HCT116 (cell line): Measurements from ENCODE around the gene TRPM1. TPM values are rescaled to one million over a fixed set of nuclear protein-coding genes. Genes with fewer than 3 reads are reported as not detected.

Experiments
- ATAC-seq: fragments of 200-7000 bp; cut with Tn5 transposase; 2 replicates; pipeline ENCODE4 v1.9.1; 2020; ENCODE audit warnings: mild to moderate bottlenecking, moderate library complexity
- BruUV-seq: library from RNA; stranded (reverse); fragments of 400-500 nt; replicated peaks from 2 replicates; lab custom pipeline; 2021; lab: Mats Ljungman, UMichigan
- CTCF ChIA-PET: fragments of 300-600 bp; sonication (Branson Sonifier 250); formaldehyde crosslinking; loops from one replicate; lab custom pipeline; 2021; ENCODE audit warnings: antibody characterized with exemption; lab: Charles Lee
- POLR2A ChIA-PET: fragments of 300-600, 350-600 bp; sonication (Branson Sonifier 250); formaldehyde crosslinking; loops from one replicate; lab custom pipeline; 2021; ENCODE audit warnings: antibody characterized with exemption; lab: Charles Lee
- RAD21 ChIA-PET, 2 experiments: fragments of 300-600 bp; sonication (Branson Sonifier 250); formaldehyde crosslinking; loops; one replicate each; lab custom pipeline; 2023; ENCODE audit warnings: low total read pairs in 2 of 2; ENCODE audit not compliant: uncharacterized antibody in 2 of 2, unreplicated experiment in 2 of 2, low non-redundant PET in 1 of 2; lab: Charles Lee
- DNase-seq: peaks from one replicate; pipeline ENCODE4 v3.0.0-alpha.2; 2010; ENCODE audit warnings: low read depth, low spot score
- H2AFZ ChIP-seq: fragments of 200-600 bp; shearing (Covaris generic), sonication (generic); 2 replicates; pipeline ENCODE4 v1.6.1; 2017; ENCODE audit warnings: low read depth, mixed run types, mixed read lengths, antibody characterized with exemption, low read length; ENCODE audit not compliant: poor library complexity, severe bottlenecking
- H3K27ac ChIP-seq: 2 replicates; pipeline ENCODE4 v1.5.1; 2012; ENCODE audit warnings: low read depth, low read length
- H3K27me3 ChIP-seq: fragments of 200-600 bp; sonication (generic); 2 replicates; pipeline ENCODE4 v1.6.1; 2016; ENCODE audit warnings: mixed run types, low read length, mixed read lengths; ENCODE audit not compliant: insufficient read depth
- H3K36me3 ChIP-seq, 2 experiments: fragments of 200-500 bp in 1 of 2; fragments of 200-600 bp in 1 of 2; sonication (Bioruptor generic) in 1 of 2; sonication (generic) in 1 of 2; 2 replicates each; pipeline versions ENCODE4 v1.5.1 to v1.6.1; 2014 to 2016; ENCODE audit warnings: low read length in 2 of 2, inconsistent platforms in 1 of 2, mixed read lengths in 1 of 2, mixed run types in 1 of 2; ENCODE audit not compliant: insufficient read depth in 2 of 2, control insufficient read depth in 1 of 2
- H3K4me1 ChIP-seq, 2 experiments: fragments of 200-600 bp in 1 of 2; sonication (generic) in 1 of 2; 2 replicates each; pipeline versions ENCODE4 v1.5.1 to v1.6.1; 2012 to 2017; ENCODE audit warnings: low read length in 2 of 2, inconsistent platforms in 1 of 2, mild to moderate bottlenecking in 1 of 2, mixed read lengths in 1 of 2, mixed run types in 1 of 2, moderate library complexity in 1 of 2; ENCODE audit not compliant: insufficient read depth in 2 of 2, control insufficient read depth in 1 of 2
- H3K4me2 ChIP-seq: fragments of 200-600 bp; sonication (generic); 2 replicates; pipeline ENCODE4 v1.6.1; 2017; ENCODE audit warnings: mixed run types, low read length, mixed read lengths
- H3K4me3 ChIP-seq, 2 experiments: fragments of 200-600 bp in 1 of 2; sonication (generic) in 1 of 2; replicated peaks in 1 of 2; 2 replicates each; pipeline ENCODE4 v1.5.1; 2011 to 2016; ENCODE audit warnings: low read length in 2 of 2, control low read depth in 1 of 2, low read depth in 1 of 2, mild to moderate bottlenecking in 1 of 2, mixed read lengths in 1 of 2, mixed run types in 1 of 2
- H3K79me2 ChIP-seq: fragments of 200-600 bp; sonication (generic); 2 replicates; pipeline ENCODE4 v1.6.1; 2017; ENCODE audit warnings: mild to moderate bottlenecking, mixed run types, low read length, moderate library complexity, mixed read lengths; ENCODE audit not compliant: insufficient read depth
- H3K9ac ChIP-seq: fragments of 200-600 bp; sonication (generic); 2 replicates; pipeline ENCODE4 v1.6.1; 2016; ENCODE audit warnings: low read length, mixed read lengths
- H3K9me2 ChIP-seq: fragments of 200-600 bp; sonication (generic), shearing (Covaris generic); 2 replicates; pipeline ENCODE4 v1.6.1; 2017; ENCODE audit warnings: mixed run types, mild to moderate bottlenecking, moderate library complexity; ENCODE audit not compliant: insufficient read depth
- H3K9me3 ChIP-seq, 2 experiments: fragments of 200-500 bp in 1 of 2; fragments of 200-600 bp in 1 of 2; sonication (Bioruptor generic) in 1 of 2; sonication (generic) in 1 of 2; 2 replicates each; pipeline ENCODE4 v1.6.1; 2014 to 2017; ENCODE audit warnings: low read length in 2 of 2, mixed read lengths in 2 of 2, inconsistent platforms in 1 of 2, low read depth in 1 of 2, mild to moderate bottlenecking in 1 of 2, mixed run types in 1 of 2, moderate library complexity in 1 of 2; ENCODE audit not compliant: control insufficient read depth in 1 of 2, insufficient read depth in 1 of 2
- H4K20me1 ChIP-seq: fragments of 200-600 bp; sonication (generic), shearing (Covaris generic); 2 replicates; pipeline ENCODE4 v1.6.1; 2017; ENCODE audit warnings: mixed run types, mild to moderate bottlenecking, moderate library complexity; ENCODE audit not compliant: insufficient read depth
- ATF3 ChIP-seq: IDR thresholded peaks from 2 replicates; pipeline ENCODE4 v1.6.1; 2012
- CEBPB ChIP-seq: IDR thresholded peaks from 2 replicates; pipeline ENCODE4 v1.6.1; 2012; ENCODE audit warnings: low read depth
- EGR1 ChIP-seq: IDR thresholded peaks from 2 replicates; pipeline ENCODE4 v1.6.1; 2012; ENCODE audit warnings: low read depth
- ELF1 ChIP-seq: IDR thresholded peaks from 2 replicates; pipeline ENCODE4 v1.6.1; 2012; ENCODE audit warnings: low read depth, borderline replicate concordance
- EZH2phosphoT487 ChIP-seq: fragments of 200-600 bp; IDR thresholded peaks from 2 replicates; pipeline ENCODE4 v1.6.1; 2018; ENCODE audit warnings: antibody characterized with exemption, borderline replicate concordance
- MAX ChIP-seq: IDR thresholded peaks from 2 replicates; pipeline ENCODE4 v1.6.1; 2012
- POLR2A ChIP-seq: IDR thresholded peaks from 2 replicates; pipeline ENCODE4 v1.7.0; 2011; ENCODE audit warnings: borderline replicate concordance; ENCODE audit not compliant: insufficient read depth, insufficient read length; ENCODE audit errors: extremely low read depth
- POLR2AphosphoS5 ChIP-seq: IDR thresholded peaks from 2 replicates; pipeline ENCODE4 v1.6.1; 2011; ENCODE audit warnings: mild to moderate bottlenecking, low read depth, low read length, moderate library complexity
- REST ChIP-seq: IDR thresholded peaks from 2 replicates; pipeline ENCODE4 v1.6.1; 2012; ENCODE audit warnings: low read depth
- SIN3A ChIP-seq: IDR thresholded peaks from 2 replicates; pipeline ENCODE4 v1.6.1; 2012; ENCODE audit warnings: low read depth
- SRF ChIP-seq: IDR thresholded peaks from 2 replicates; pipeline ENCODE4 v1.6.1; 2012; ENCODE audit warnings: low read depth
- TCF7L2 ChIP-seq: IDR thresholded peaks from 2 replicates; pipeline ENCODE4 v1.7.0; 2011; ENCODE audit warnings: borderline replicate concordance, inconsistent platforms; ENCODE audit not compliant: insufficient read depth, insufficient read length; ENCODE audit errors: extremely low read depth
- YY1 ChIP-seq: IDR thresholded peaks from 2 replicates; pipeline ENCODE4 v1.6.1; 2011; ENCODE audit warnings: low read length, low read depth, moderate library complexity, mild to moderate bottlenecking; ENCODE audit not compliant: insufficient replicate concordance; ENCODE audit errors: extremely low read depth
- ZFX ChIP-seq: fragments of 450-650 bp; IDR thresholded peaks from 2 replicates; pipeline ENCODE4 v1.6.1; 2017
- ZNF274 ChIP-seq: fragments of 200-500 bp; sonication (Bioruptor generic); IDR thresholded peaks from 2 replicates; pipeline ENCODE4 v1.6.1; 2014; ENCODE audit warnings: mild to moderate bottlenecking, low read depth, low read length, inconsistent platforms
- intact Hi-C: fragments of 100-400 bp; cut with micrococcal nuclease; formaldehyde crosslinking; loops from 2 replicates; pipeline ENCODE4 v1.10.0; 2022
- total RNA-seq: library from RNA; stranded (reverse); gene quantifications from one replicate; pipeline ENCODE4 v1.2.1, GENCODE V29; 2021; ENCODE audit not compliant: unreplicated experiment
- TF ChIP-seq, protein P1 (sequence below): IDR thresholded peaks from 2 replicates; pipeline ENCODE4 v1.6.1; 2011; ENCODE audit warnings: mild to moderate bottlenecking, low read length, moderate library complexity; ENCODE audit not compliant: insufficient replicate concordance; ENCODE audit errors: extremely low read depth

The TRPM1 gene
- total RNA-seq, 1 experiment from 2014 or later, result not detected

DNA sequence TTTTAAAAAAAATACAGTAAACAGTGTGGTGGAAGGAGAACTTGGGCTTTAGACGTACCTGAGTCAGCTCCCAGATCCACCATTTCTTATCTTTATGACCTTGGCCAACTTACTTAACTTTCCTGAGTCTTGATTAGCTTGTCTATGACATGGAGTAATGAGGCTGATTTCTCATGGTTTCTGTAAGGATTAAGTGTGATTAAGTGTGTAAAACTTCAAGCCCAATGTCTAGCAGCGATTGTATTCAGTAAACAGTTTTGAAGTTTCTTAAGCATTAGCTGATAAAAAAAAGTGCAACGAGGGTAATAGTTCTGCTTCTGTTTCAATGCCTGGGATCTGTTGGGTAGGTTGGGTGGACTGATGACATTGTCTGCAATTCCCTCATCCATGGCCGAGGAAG is 10.8 kb downstream of the TRPM1 start:
- DNase-seq (no peak), ATAC-seq (no peak)
- Histone ChIP-seq H3K9me2 (no peaks in the 10 kb centered on the region), H3K27me3 (no peaks in the 10 kb centered on the region), H3K27ac (no peak overlapping the region), H4K20me1 (no peaks in the 10 kb centered on the region), H3K4me2 (no peak overlapping the region), H3K4me1 (peaks cover 3 to 7% of the 10 kb centered on the region in 2 experiments; a peak in 3 of 4 replicates), H3K4me3 (no peak overlapping the region), H3K79me2 (no peaks in the 10 kb centered on the region), H3K9me3 (no peaks in the 10 kb centered on the region), H3K36me3 (no peaks in the 10 kb centered on the region), H3K9ac (no peak overlapping the region), H2AFZ (no peak overlapping the region)
- ChIA-PET POLR2A (no interaction called here), CTCF (no interaction called here), RAD21 (no interaction called here)
- TF ChIP-seq ZFX (no peak), ZNF274 (no peak), SIN3A (no peak), SRF (no peak), CEBPB (no peak), ELF1 (no peak), POLR2AphosphoS5 (no peak), MAX (no peak), POLR2A (no peak), REST (no peak), TCF7L2 (no peak), EGR1 (no peak), EZH2phosphoT487 (no peak), YY1 (no peak), ATF3 (no peak)
- TF ChIP-seq, protein P1, sequence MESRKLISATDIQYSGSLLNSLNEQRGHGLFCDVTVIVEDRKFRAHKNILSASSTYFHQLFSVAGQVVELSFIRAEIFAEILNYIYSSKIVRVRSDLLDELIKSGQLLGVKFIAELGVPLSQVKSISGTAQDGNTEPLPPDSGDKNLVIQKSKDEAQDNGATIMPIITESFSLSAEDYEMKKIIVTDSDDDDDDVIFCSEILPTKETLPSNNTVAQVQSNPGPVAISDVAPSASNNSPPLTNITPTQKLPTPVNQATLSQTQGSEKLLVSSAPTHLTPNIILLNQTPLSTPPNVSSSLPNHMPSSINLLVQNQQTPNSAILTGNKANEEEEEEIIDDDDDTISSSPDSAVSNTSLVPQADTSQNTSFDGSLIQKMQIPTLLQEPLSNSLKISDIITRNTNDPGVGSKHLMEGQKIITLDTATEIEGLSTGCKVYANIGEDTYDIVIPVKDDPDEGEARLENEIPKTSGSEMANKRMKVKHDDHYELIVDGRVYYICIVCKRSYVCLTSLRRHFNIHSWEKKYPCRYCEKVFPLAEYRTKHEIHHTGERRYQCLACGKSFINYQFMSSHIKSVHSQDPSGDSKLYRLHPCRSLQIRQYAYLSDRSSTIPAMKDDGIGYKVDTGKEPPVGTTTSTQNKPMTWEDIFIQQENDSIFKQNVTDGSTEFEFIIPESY, result no peak
- intact Hi-C loops, result no loop called here
- BruUV-seq, result no TSS peak
